Stimulated activated naive CD8-positive, alpha-beta T cell treated with anti-CD3 and anti-CD28 coated beads, Interleukin-15, Interleukin-2, amounts not matched to agents 100 ng/mL and 50 ng/mL, for 24 hours (primary cell): Measurements from ENCODE around the gene CTNNA2.

Experiments
- H3K27ac Mint-ChIP-seq: one replicate; pipeline ENCODE4 v1.8.0; 2021; ENCODE audit warnings: mild to moderate bottlenecking, mixed read lengths
- H3K27me3 Mint-ChIP-seq: one replicate; pipeline ENCODE4 v1.8.0; 2021; ENCODE audit warnings: mixed read lengths
- H3K36me3 Mint-ChIP-seq: one replicate; pipeline ENCODE4 v1.8.0; 2021; ENCODE audit warnings: low read depth, mixed read lengths
- H3K4me1 Mint-ChIP-seq: one replicate; pipeline ENCODE4 v1.8.0; 2021; ENCODE audit warnings: low read depth, mixed read lengths
- H3K4me3 Mint-ChIP-seq: one replicate; pipeline ENCODE4 v1.8.0; 2021; ENCODE audit warnings: mild to moderate bottlenecking, mixed read lengths
- H3K9me3 Mint-ChIP-seq: one replicate; pipeline ENCODE4 v1.8.0; 2021; ENCODE audit warnings: mixed read lengths

Gene CTNNA2

GRCh38 chr2:79585701-79586433, 73.0 kb downstream of the CTNNA2 start:
- Mint-ChIP-seq H3K27ac (peak overlapping the region; percentile 29), H3K9me3 (peaks cover 11% of the 10 kb centered on the region), H3K4me1 (no peaks in the 10 kb centered on the region), H3K27me3 (no peaks in the 10 kb centered on the region), H3K4me3 (no peak overlapping the region), H3K36me3 (no peaks in the 10 kb centered on the region)

GRCh38 chr2:79591281-79591680, 78.4 kb downstream of the CTNNA2 start:
- H3K9me3 Mint-ChIP-seq, result peaks cover 8% of the 10 kb centered on the region
- H3K36me3 Mint-ChIP-seq, result no peaks in the 10 kb centered on the region
- no peaks in the 10 kb centered on the region for H3K4me1 Mint-ChIP-seq
- H3K4me3 Mint-ChIP-seq, result no peak overlapping the region
- no peaks in the 10 kb centered on the region for H3K27me3 Mint-ChIP-seq
- H3K27ac Mint-ChIP-seq, result no peak overlapping the region

GRCh38 chr2:79593237-79593867, 80.5 kb downstream of the CTNNA2 start:
- no peak overlapping the region for H3K27ac Mint-ChIP-seq
- no peaks in the 10 kb centered on the region for H3K36me3 Mint-ChIP-seq
- H3K9me3 Mint-ChIP-seq, result peaks cover 7% of the 10 kb centered on the region
- no peak overlapping the region for H3K4me3 Mint-ChIP-seq
- H3K27me3 Mint-ChIP-seq, result no peaks in the 10 kb centered on the region
- H3K4me1 Mint-ChIP-seq, result no peaks in the 10 kb centered on the region

GRCh38 chr2:79596403-79596802, 83.6 kb downstream of the CTNNA2 start:
- Mint-ChIP-seq H3K36me3 (no peaks in the 10 kb centered on the region), H3K27me3 (no peaks in the 10 kb centered on the region), H3K4me3 (no peak overlapping the region), H3K9me3 (peaks cover 8% of the 10 kb centered on the region), H3K4me1 (no peaks in the 10 kb centered on the region), H3K27ac (no peak overlapping the region)

GRCh38 chr2:79604748-79605147, 91.9 kb downstream of the CTNNA2 start:
- Mint-ChIP-seq H3K36me3 (no peaks in the 10 kb centered on the region), H3K27ac (no peak overlapping the region), H3K4me3 (no peak overlapping the region), H3K9me3 (peaks cover 22% of the 10 kb centered on the region), H3K27me3 (no peaks in the 10 kb centered on the region), H3K4me1 (no peaks in the 10 kb centered on the region)

- H3K4me1 Mint-ChIP-seq, result no peaks in the 10 kb centered on the region
Observed at GRCh38 chr2:79611448-79612016, 98.7 kb downstream of the CTNNA2 start.

GRCh38 chr2:79612999-79613398, 100.1 kb downstream of the CTNNA2 start:
- Mint-ChIP-seq H3K4me1 (no peaks in the 10 kb centered on the region), H3K27ac (no peak overlapping the region), H3K9me3 (peaks cover 4% of the 10 kb centered on the region), H3K4me3 (no peak overlapping the region), H3K36me3 (no peaks in the 10 kb centered on the region), H3K27me3 (no peaks in the 10 kb centered on the region)

More at GRCh38 chr2:79611448-79612016, 98.7 kb downstream of the CTNNA2 start:
- H3K4me3 Mint-ChIP-seq, result no peak overlapping the region
- peaks cover 9% of the 10 kb centered on the region for H3K9me3 Mint-ChIP-seq
- H3K36me3 Mint-ChIP-seq, result no peaks in the 10 kb centered on the region
- no peak overlapping the region for H3K27ac Mint-ChIP-seq
- H3K27me3 Mint-ChIP-seq, result no peaks in the 10 kb centered on the region

- Mint-ChIP-seq H3K4me1 (no peaks in the 10 kb centered on the region), H3K4me3 (no peak overlapping the region), H3K27ac (no peak overlapping the region), H3K36me3 (no peaks in the 10 kb centered on the region), H3K27me3 (no peaks in the 10 kb centered on the region), H3K9me3 (peaks cover 11% of the 10 kb centered on the region)
Observed at GRCh38 chr2:79619442-79619841, 106.6 kb downstream of the CTNNA2 start.

- no peaks in the 10 kb centered on the region for H3K36me3 Mint-ChIP-seq
- H3K4me1 Mint-ChIP-seq, result no peaks in the 10 kb centered on the region
- no peak overlapping the region for H3K27ac Mint-ChIP-seq
- peaks cover 11% of the 10 kb centered on the region for H3K9me3 Mint-ChIP-seq
- no peak overlapping the region for H3K4me3 Mint-ChIP-seq
- H3K27me3 Mint-ChIP-seq, result no peaks in the 10 kb centered on the region
Observed at GRCh38 chr2:79619976-79620375, 107.1 kb downstream of the CTNNA2 start.

- Mint-ChIP-seq H3K4me3 (no peak overlapping the region), H3K27me3 (no peaks in the 10 kb centered on the region), H3K9me3 (peaks cover 9% of the 10 kb centered on the region), H3K4me1 (no peaks in the 10 kb centered on the region), H3K27ac (no peak overlapping the region), H3K36me3 (no peaks in the 10 kb centered on the region)
Observed at GRCh38 chr2:79620679-79621078, 107.8 kb downstream of the CTNNA2 start.

GRCh38 chr2:79621252-79621651, 108.4 kb downstream of the CTNNA2 start:
- Mint-ChIP-seq H3K9me3 (peaks cover 7% of the 10 kb centered on the region), H3K27ac (no peak overlapping the region), H3K4me1 (no peaks in the 10 kb centered on the region), H3K4me3 (no peak overlapping the region), H3K27me3 (no peaks in the 10 kb centered on the region), H3K36me3 (no peaks in the 10 kb centered on the region)

- H3K4me3 Mint-ChIP-seq, result no peak overlapping the region
- peaks cover 7% of the 10 kb centered on the region for H3K9me3 Mint-ChIP-seq
- no peaks in the 10 kb centered on the region for H3K4me1 Mint-ChIP-seq
- H3K27ac Mint-ChIP-seq, result no peak overlapping the region
- no peaks in the 10 kb centered on the region for H3K36me3 Mint-ChIP-seq
- no peaks in the 10 kb centered on the region for H3K27me3 Mint-ChIP-seq
Observed at GRCh38 chr2:79621755-79622154, 108.9 kb downstream of the CTNNA2 start.

GRCh38 chr2:79622508-79622907, 109.7 kb downstream of the CTNNA2 start:
- Mint-ChIP-seq H3K4me3 (no peak overlapping the region), H3K27ac (no peak overlapping the region), H3K36me3 (no peaks in the 10 kb centered on the region), H3K27me3 (no peaks in the 10 kb centered on the region), H3K9me3 (peaks cover 7% of the 10 kb centered on the region), H3K4me1 (no peaks in the 10 kb centered on the region)

GRCh38 chr2:79627237-79627636, 114.4 kb downstream of the CTNNA2 start:
- H3K4me3 Mint-ChIP-seq, result no peak overlapping the region
- peaks cover 7% of the 10 kb centered on the region for H3K9me3 Mint-ChIP-seq
- no peaks in the 10 kb centered on the region for H3K27me3 Mint-ChIP-seq
- H3K4me1 Mint-ChIP-seq, result no peaks in the 10 kb centered on the region
- H3K36me3 Mint-ChIP-seq, result no peaks in the 10 kb centered on the region
- no peak overlapping the region for H3K27ac Mint-ChIP-seq

GRCh38 chr2:79630060-79630459, 117.2 kb downstream of the CTNNA2 start:
- no peaks in the 10 kb centered on the region for H3K4me1 Mint-ChIP-seq
- no peak overlapping the region for H3K27ac Mint-ChIP-seq
- peaks cover 16% of the 10 kb centered on the region for H3K9me3 Mint-ChIP-seq
- no peaks in the 10 kb centered on the region for H3K27me3 Mint-ChIP-seq
- H3K36me3 Mint-ChIP-seq, result no peaks in the 10 kb centered on the region
- H3K4me3 Mint-ChIP-seq, result no peak overlapping the region
